K562 (cell line): ENCODE results near the gene PCDH9. TPM values are rescaled to one million over a fixed set of nuclear protein-coding genes. Genes with fewer than 3 reads are reported as not detected.

Experiments used
- ATAC-seq: fragments of 200-7000 bp; cut with Tn5 transposase; 3 replicates; pipeline ENCODE4 v1.9.1; 2020; ENCODE audit warnings: moderate library complexity
- BruUV-seq: library from RNA; stranded (reverse); fragments of 400-500 nt; replicated peaks from 2 replicates; lab custom pipeline; 2021; lab: Mats Ljungman, UMichigan
- CTCF ChIA-PET: fragments of 300-600 bp; formaldehyde crosslinking; extraction: SDS; loops from one replicate; lab custom pipeline; 2021; ENCODE audit warnings: low intra/inter-chr PET ratio; lab: Yijun Ruan, JAX
- POLR2A ChIA-PET: fragments of 300-600, 350-650 bp; sonication (Branson Sonifier 250); formaldehyde crosslinking; extraction: SDS; loops from one replicate; lab custom pipeline; 2021; ENCODE audit warnings: antibody characterized with exemption, inconsistent platforms; lab: Yijun Ruan, JAX
- DNase-seq, 4 experiments: peaks; one replicate each; pipeline versions ENCODE4 v3.0.0 to v3.0.0-alpha.2; 2011 to 2018; ENCODE audit warnings: low spot score in 3 of 4, mixed read lengths in 3 of 4; ENCODE audit errors: extremely low read depth in 1 of 4
- FAIRE-seq: peaks from 2 replicates; lab custom pipeline; 2011; peaks lifted over from hg19 to GRCh38; lab: Jason Lieb, UNC
- H2AFZ ChIP-seq: 2 replicates; pipeline ENCODE4 v1.6.0; 2011; ENCODE audit warnings: low read depth, low read length, control low read depth, inconsistent platforms
- H3K27ac ChIP-seq: fragments of 200-600 bp; 3 replicates; pipeline ENCODE4 v1.8.0; 2011; ENCODE audit warnings: low read depth, mild to moderate bottlenecking, control low read depth, inconsistent platforms, low read length, moderate library complexity, mixed read lengths; ENCODE audit errors: extremely low read depth
- H3K27me3 ChIP-seq, 2 experiments: fragments of 300-600 bp in 1 of 2; 2 replicates in 1 of 2; 3 replicates in 1 of 2; pipeline versions ENCODE4 v1.6.0 to v1.8.0; 2011; ENCODE audit warnings: inconsistent platforms in 2 of 2, low read length in 2 of 2, mild to moderate bottlenecking in 1 of 2, mixed read lengths in 1 of 2, moderate library complexity in 1 of 2; ENCODE audit not compliant: control insufficient read depth in 2 of 2, insufficient read depth in 2 of 2
- H3K36me3 ChIP-seq: fragments of 300-600 bp; 3 replicates; pipeline ENCODE4 v1.8.0; 2011; ENCODE audit warnings: mild to moderate bottlenecking, low read length, inconsistent platforms; ENCODE audit not compliant: control insufficient read depth, insufficient read depth
- H3K4me1 ChIP-seq, 2 experiments: fragments of 200-600 bp in 1 of 2; replicated peaks in 1 of 2; 2 replicates in 1 of 2; 3 replicates in 1 of 2; pipeline versions ENCODE4 v1.5.1 to v1.8.0; 2011; ENCODE audit warnings: inconsistent platforms in 2 of 2, low read length in 2 of 2, mild to moderate bottlenecking in 1 of 2, mixed read lengths in 1 of 2, moderate library complexity in 1 of 2; ENCODE audit not compliant: control insufficient read depth in 2 of 2, insufficient read depth in 2 of 2
- H3K4me2 ChIP-seq: 2 replicates; pipeline ENCODE4 v1.6.1; 2011; ENCODE audit warnings: low read length, control low read depth, inconsistent platforms, mixed read lengths; ENCODE audit not compliant: insufficient read depth
- H3K4me3 ChIP-seq: fragments of 200-600 bp; sonication (generic), shearing (Covaris generic); 2 replicates; pipeline ENCODE4 v1.5.1; 2016; ENCODE audit warnings: control low read depth, inconsistent platforms
- H3K79me2 ChIP-seq: fragments of 200-600 bp; 3 replicates; pipeline ENCODE4 v1.8.0; 2011; ENCODE audit warnings: low read length, inconsistent platforms; ENCODE audit not compliant: control insufficient read depth, insufficient read depth
- H3K9ac ChIP-seq, 2 experiments: 2 replicates each; pipeline versions ENCODE4 v1.6.0 to v1.6.1; 2011; ENCODE audit warnings: low read depth in 2 of 2, low read length in 2 of 2, control low read depth in 1 of 2, inconsistent platforms in 1 of 2, mild to moderate bottlenecking in 1 of 2, mixed read lengths in 1 of 2; ENCODE audit not compliant: insufficient read depth in 1 of 2
- H3K9me1 ChIP-seq: one replicate; pipeline ENCODE4 v1.6.0; 2011; ENCODE audit warnings: inconsistent platforms, mild to moderate bottlenecking, low read length, moderate library complexity; ENCODE audit not compliant: control insufficient read depth, insufficient read depth
- H3K9me3 ChIP-seq: replicated peaks from 2 replicates; pipeline ENCODE4 v1.5.1; 2011; ENCODE audit warnings: low read depth, low read length, inconsistent platforms; ENCODE audit not compliant: control insufficient read depth, insufficient read depth
- H4K20me1 ChIP-seq: replicated peaks from 2 replicates; pipeline ENCODE4 v1.6.1; 2011; ENCODE audit warnings: low read length, inconsistent platforms, mixed read lengths; ENCODE audit not compliant: control insufficient read depth, insufficient read depth
- ARID4B ChIP-seq: sonication (generic); formaldehyde crosslinking; IDR thresholded peaks from 2 replicates; pipeline ENCODE4 v1.8.0; 2022; ENCODE audit warnings: mild to moderate bottlenecking, missing genetic modification reagents
- FOXK1 ChIP-seq: sonication (generic); formaldehyde crosslinking; IDR thresholded peaks from 2 replicates; pipeline ENCODE4 v1.8.0; 2022; ENCODE audit warnings: missing genetic modification reagents, mild to moderate bottlenecking, borderline replicate concordance
- MEF2D ChIP-seq: conservative IDR thresholded peaks from 2 replicates; pipeline ENCODE4 v1.6.1; 2016; ENCODE audit warnings: low read depth, missing genetic modification characterization, missing compliant biosample characterization
- PHB2 ChIP-seq: fragments of 450-650 bp; IDR thresholded peaks from 2 replicates; pipeline ENCODE4 v1.6.1; 2017; ENCODE audit warnings: low read depth
- SMARCA4 ChIP-seq: fragments of 450-650 bp; IDR thresholded peaks from 2 replicates; pipeline ENCODE4 v1.6.1; 2016
- WHSC1 ChIP-seq: IDR thresholded peaks from one replicate; pipeline ENCODE4 v1.6.1; 2012; ENCODE audit warnings: low read length, control low read depth, inconsistent platforms
- ZNF318 ChIP-seq, 2 experiments: fragments of 450-650 bp; IDR thresholded peaks; 2 replicates each; pipeline ENCODE4 v1.6.1; 2016; ENCODE audit warnings: mild to moderate bottlenecking in 2 of 2, borderline replicate concordance in 1 of 2, low read depth in 1 of 2, moderate library complexity in 1 of 2
- ZNF449 ChIP-seq: fragments of 250-450 bp; sonication (Bioruptor Pico); IDR thresholded peaks from 2 replicates; pipeline ENCODE4 v1.8.0; 2022; ENCODE audit warnings: moderate library complexity, mild to moderate bottlenecking, inconsistent platforms
- WGBS: fragments of 100-300 bp; shearing (Covaris generic); methylation state at CpG from one replicate; pipeline ENCODE4 v1.1.6; 2016; ENCODE audit warnings: low coverage, mixed read lengths; ENCODE audit not compliant: insufficient coverage; ENCODE audit errors: missing lambda C conversion rate; 5-methylcytosine and 5-hydroxymethylcytosine counted together
- in situ Hi-C: fragments of 300-500 bp; cut with MboI; formaldehyde crosslinking; loops from 4 replicates; pipeline ENCODE4 v1.15.0; 2018; ENCODE audit warnings: inconsistent platforms, mixed read lengths
- intact Hi-C: fragments of 100-400 bp; cut with micrococcal nuclease; formaldehyde crosslinking; loops from 2 replicates; pipeline ENCODE4 v1.14.2; 2022
- polyA plus RNA-seq, 8 experiments: library from polyadenylated mRNA; depleted of rRNA in 4 of 8; stranded (reverse) in 5 of 8; unstranded in 3 of 8; fragments of >200 nt; fragmentation: Nextera tagmentation in 2 of 8; fragmentation: Illumina TruSeq in 1 of 8; extraction: Ambion mirVana in 2 of 8; extraction: Trizol in 1 of 8; gene quantifications; 2 replicates each; pipeline versions ENCODE4 v1.2.1 to v1.2.3, GENCODE V29; 2011 to 2014; ENCODE audit warnings: inconsistent platforms in 1 of 8, missing spikeins in 1 of 8
- total RNA-seq, 7 experiments: library from RNA; depleted of rRNA in 6 of 7; stranded (reverse); fragments of >200 nt in 6 of 7; fragmentation: Illumina TruSeq in 2 of 7; extraction: Trizol in 2 of 7; gene quantifications; 2 replicates each; pipeline versions ENCODE4 v1.2.1 to v1.2.3, GENCODE V29; 2011 to 2021; ENCODE audit warnings: low replicate concordance in 1 of 7

The PCDH9 gene
- total and polyA plus RNA-seq, 9 of the 15 experiments (the other 6 are each of a cell fraction or from before 2014, with no cell fraction given), result 1.1 to 6.7 (median 4.9) TPM

GRCh38 chr13:66551128-66551527, 679.0 kb downstream of the PCDH9 start:
- H3K9ac ChIP-seq, result no peak overlapping the region
- no peaks in the 10 kb centered on the region for H3K4me1 ChIP-seq
- H3K4me3 ChIP-seq, result no peak overlapping the region
- H3K9me3 ChIP-seq, result no peaks in the 10 kb centered on the region
- ATAC-seq (no peak), DNase-seq (no peak), FAIRE-seq (no peak)
- H2AFZ ChIP-seq, result no peak overlapping the region
- 49% methylated on average over 3 of the region's 4 CpGs for WGBS
- H3K79me2 ChIP-seq, result no peaks in the 10 kb centered on the region
- no peaks in the 10 kb centered on the region for H3K36me3 ChIP-seq
- H3K27me3 ChIP-seq, result no peaks in the 10 kb centered on the region
- H3K9me1 ChIP-seq, result no peaks in the 10 kb centered on the region
- in situ Hi-C loops (no loop called here), intact Hi-C loops (no loop called here)
- H4K20me1 ChIP-seq, result no peaks in the 10 kb centered on the region
- H3K4me2 ChIP-seq, result no peak overlapping the region
- BruUV-seq, result no TSS peak
- no peak overlapping the region for H3K27ac ChIP-seq
- CTCF ChIA-PET, result no interaction called here
- POLR2A ChIA-PET, result no interaction called here
- no peak for TF ChIP-seq SMARCA4
- no peak for TF ChIP-seq ARID4B (CRISPR knock-in tag)
- TF ChIP-seq PHB2, result no peak
- no peak for TF ChIP-seq ZNF318 (IDR thresholded peaks at IDR 0.05; ENCODE audit: borderline replicate concordance in 1 of 2, low read depth in 1 of 2)
- no peak for TF ChIP-seq ZNF449 (CRISPR knock-in tag)
- TF ChIP-seq MEF2D (tag), result no peak
- TF ChIP-seq WHSC1, result no peak
- TF ChIP-seq FOXK1, result no peak
